GM18907 (cell line): Measurements from ENCODE around the gene OMG.
"Not testable (repeated sequence)": the region's sequence is repeated elsewhere in the genome, so short reads cannot be mapped to it uniquely, and the experiment has no call there.

ENCODE experiments used
- ATAC-seq: cut with Tn5 transposase; IDR thresholded peaks from one replicate; pipeline ENCODE4 v1.9.1; 2021; ENCODE audit warnings: mild to moderate bottlenecking, moderate library complexity; ENCODE audit not compliant: unreplicated experiment

Gene OMG

GRCh38 chr17:31308372-31309334 lies 11.6 kb upstream of the OMG start:
- ATAC-seq: no peak

- no peak for ATAC-seq
Measured at GRCh38 chr17:31307640-31308039, 10.6 kb upstream of the OMG start.

GRCh38 chr17:31299624-31300023 lies 2.6 kb upstream of the OMG start:
- no peak for ATAC-seq

- no peak for ATAC-seq
Measured at GRCh38 chr17:31296142-31296541, 897 bp downstream of the OMG start.

GRCh38 chr17:31295489-31295871 lies 1.6 kb downstream of the OMG start:
- no peak for ATAC-seq

GRCh38 chr17:31294820-31295488 lies 2.1 kb downstream of the OMG start:
- ATAC-seq: no peak

GRCh38 chr17:31294231-31294630 lies 2.8 kb downstream of the OMG start:
- ATAC-seq: no peak

GRCh38 chr17:31293581-31293980 lies 3.5 kb downstream of the OMG start:
- ATAC-seq: no peak

- no peak for ATAC-seq
Measured at GRCh38 chr17:31291820-31292219, 5.2 kb downstream of the OMG start.

GRCh38 chr17:31289790-31290189 lies 7.2 kb downstream of the OMG start:
- no peak for ATAC-seq

- not testable (repeated sequence) for ATAC-seq
Measured at GRCh38 chr17:31287932-31288331, 9.1 kb downstream of the OMG start.

- ATAC-seq: no peak
Measured at GRCh38 chr17:31286587-31286986, 10.5 kb downstream of the OMG start.

GRCh38 chr17:31283841-31284240 lies 13.2 kb downstream of the OMG start:
- no peak for ATAC-seq

- no peak for ATAC-seq
Measured at GRCh38 chr17:31281061-31281460, 16.0 kb downstream of the OMG start.

GRCh38 chr17:31279401-31279800 lies 17.6 kb downstream of the OMG start:
- no peak for ATAC-seq

- no peak for ATAC-seq
Measured at GRCh38 chr17:31275116-31275515, 21.9 kb downstream of the OMG start.

GRCh38 chr17:31274252-31274651 lies 22.8 kb downstream of the OMG start:
- ATAC-seq: no peak

GRCh38 chr17:31273516-31273915 lies 23.5 kb downstream of the OMG start:
- no peak for ATAC-seq

GRCh38 chr17:31272803-31273202 lies 24.2 kb downstream of the OMG start:
- ATAC-seq: no peak

- ATAC-seq: no peak
Measured at GRCh38 chr17:31272236-31272635, 24.8 kb downstream of the OMG start.

- no peak for ATAC-seq
Measured at GRCh38 chr17:31269578-31269983, 27.5 kb downstream of the OMG start.

GRCh38 chr17:31269036-31269577 lies 27.9 kb downstream of the OMG start:
- no peak for ATAC-seq
